ENCODE data around the gene CSH2. TPM values are rescaled to one million over a fixed set of nuclear protein-coding genes. Genes with fewer than 3 reads are reported as not detected.
"Not testable (repeated sequence)": the region's sequence is repeated elsewhere in the genome, so short reads cannot be mapped to it uniquely, and the experiment has no call there.

The CSH2 gene
- total RNA-seq, 2 donors from 2014 or later, result not detected

GRCh38 chr17:63910096-63910495 lies 36.6 kb upstream of the CSH2 start:
- ATAC-seq (no peak), DNase-seq (ENCODE audit: low spot score) (no peak)
- peaks cover 0 to 4% of the 10 kb centered on the region in 2 donors for H3K27me3 Mint-ChIP-seq
- no peaks in the 10 kb centered on the region for H3K36me3 Mint-ChIP-seq
- peaks cover 2 to 4% of the 10 kb centered on the region in 2 donors for H3K4me1 Mint-ChIP-seq (ENCODE audit: low read depth in 2 of 2)
- H3K27ac Mint-ChIP-seq, result no peak overlapping the region
- H3K4me3 Mint-ChIP-seq, result no peak overlapping the region
- no peaks in the 10 kb centered on the region for H3K9me3 Mint-ChIP-seq

- H3K4me3 Mint-ChIP-seq; H3K27ac Mint-ChIP-seq; ATAC-seq; H3K36me3 Mint-ChIP-seq; H3K27me3 Mint-ChIP-seq; DNase-seq (ENCODE audit: low spot score); H3K9me3 Mint-ChIP-seq; H3K4me1 Mint-ChIP-seq (ENCODE audit: low read depth in 2 of 2): not testable (repeated sequence)
These were observed 36.1 kb upstream of the CSH2 start for GRCh38 chr17:63909586-63909985.

- not testable (repeated sequence) for H3K4me3 Mint-ChIP-seq; H3K27me3 Mint-ChIP-seq; H3K36me3 Mint-ChIP-seq; H3K27ac Mint-ChIP-seq; H3K4me1 Mint-ChIP-seq (ENCODE audit: low read depth in 2 of 2); ATAC-seq; DNase-seq (ENCODE audit: low spot score); H3K9me3 Mint-ChIP-seq
These were observed 33.8 kb upstream of the CSH2 start for GRCh38 chr17:63907161-63907778.

- ATAC-seq; H3K4me1 Mint-ChIP-seq (ENCODE audit: low read depth in 2 of 2); H3K27ac Mint-ChIP-seq; H3K9me3 Mint-ChIP-seq; H3K27me3 Mint-ChIP-seq; DNase-seq (ENCODE audit: low spot score); H3K36me3 Mint-ChIP-seq; H3K4me3 Mint-ChIP-seq: not testable (repeated sequence)
These were observed 31.3 kb upstream of the CSH2 start for GRCh38 chr17:63904796-63905195.

GRCh38 chr17:63903787-63904201 lies 30.3 kb upstream of the CSH2 start:
- not testable (repeated sequence) for H3K9me3 Mint-ChIP-seq; H3K4me1 Mint-ChIP-seq (ENCODE audit: low read depth in 2 of 2); ATAC-seq; H3K36me3 Mint-ChIP-seq; DNase-seq (ENCODE audit: low spot score); H3K27me3 Mint-ChIP-seq; H3K4me3 Mint-ChIP-seq; H3K27ac Mint-ChIP-seq

- H3K27me3 Mint-ChIP-seq, ATAC-seq: not testable (repeated sequence)
These were observed 28.5 kb upstream of the CSH2 start for GRCh38 chr17:63901971-63902370.

GRCh38 chr17:63898899-63899798 lies 25.7 kb upstream of the CSH2 start:
- DNase-seq (ENCODE audit: low spot score); ATAC-seq: not testable (repeated sequence)

More at GRCh38 chr17:63901971-63902370, 28.5 kb upstream of the CSH2 start:
- H3K4me3 Mint-ChIP-seq; H3K4me1 Mint-ChIP-seq (ENCODE audit: low read depth in 2 of 2); H3K27ac Mint-ChIP-seq; DNase-seq (ENCODE audit: low spot score); H3K9me3 Mint-ChIP-seq; H3K36me3 Mint-ChIP-seq: not testable (repeated sequence)

GRCh38 chr17:63896524-63897354 lies 23.3 kb upstream of the CSH2 start, which contains the start of gene CSH1:
TSS of gene CSH1 (minus strand) at chr17:63896574. CDS start at chr17:63896511, 63 bp downstream.
- H3K36me3 Mint-ChIP-seq; H3K4me1 Mint-ChIP-seq (ENCODE audit: low read depth in 2 of 2); DNase-seq (ENCODE audit: low spot score); H3K9me3 Mint-ChIP-seq; H3K27ac Mint-ChIP-seq; H3K27me3 Mint-ChIP-seq; H3K4me3 Mint-ChIP-seq: not testable (repeated sequence)
- ATAC-seq, result peak in 1 of 2 donors; percentile 45

More at GRCh38 chr17:63898899-63899798, 25.7 kb upstream of the CSH2 start:
- H3K9me3 Mint-ChIP-seq; H3K36me3 Mint-ChIP-seq; H3K4me1 Mint-ChIP-seq (ENCODE audit: low read depth in 2 of 2); H3K27me3 Mint-ChIP-seq; H3K4me3 Mint-ChIP-seq; H3K27ac Mint-ChIP-seq: not testable (repeated sequence)

GRCh38 chr17:63894821-63895220 lies 21.3 kb upstream of the CSH2 start:
- H3K4me1 Mint-ChIP-seq (ENCODE audit: low read depth in 2 of 2); H3K27me3 Mint-ChIP-seq; H3K4me3 Mint-ChIP-seq; ATAC-seq; H3K27ac Mint-ChIP-seq; H3K36me3 Mint-ChIP-seq; DNase-seq (ENCODE audit: low spot score); H3K9me3 Mint-ChIP-seq: not testable (repeated sequence)

GRCh38 chr17:63894021-63894420 lies 20.5 kb upstream of the CSH2 start:
- not testable (repeated sequence) for H3K27ac Mint-ChIP-seq; DNase-seq (ENCODE audit: low spot score); H3K4me3 Mint-ChIP-seq; H3K9me3 Mint-ChIP-seq; H3K27me3 Mint-ChIP-seq; H3K4me1 Mint-ChIP-seq (ENCODE audit: low read depth in 2 of 2); ATAC-seq; H3K36me3 Mint-ChIP-seq

GRCh38 chr17:63892316-63893037 lies 19.0 kb upstream of the CSH2 start:
- not testable (repeated sequence) for H3K4me3 Mint-ChIP-seq; H3K27me3 Mint-ChIP-seq; H3K4me1 Mint-ChIP-seq (ENCODE audit: low read depth in 2 of 2); ATAC-seq; H3K27ac Mint-ChIP-seq; H3K9me3 Mint-ChIP-seq; DNase-seq (ENCODE audit: low spot score); H3K36me3 Mint-ChIP-seq

GRCh38 chr17:63889026-63889848 lies 15.8 kb upstream of the CSH2 start:
- not testable (repeated sequence) for ATAC-seq; H3K27me3 Mint-ChIP-seq; H3K4me1 Mint-ChIP-seq (ENCODE audit: low read depth in 2 of 2); H3K9me3 Mint-ChIP-seq; H3K4me3 Mint-ChIP-seq; H3K27ac Mint-ChIP-seq; DNase-seq (ENCODE audit: low spot score); H3K36me3 Mint-ChIP-seq
